ENCODE measurements around the gene ARGLU1.

ARGLU1 gene

GRCh38 chr13:106526738-106527444, 41.0 kb downstream of the ARGLU1 start:
- H3K4me1 Mint-ChIP-seq = no peaks in the 10 kb centered on the region
- no peak for ATAC-seq
- DNase-seq (ENCODE audit: low spot score in 2 of 2) = no peak
- no peaks in the 10 kb centered on the region for H3K9me3 Mint-ChIP-seq
- H3K36me3 Mint-ChIP-seq = no peaks in the 10 kb centered on the region
- H3K4me3 Mint-ChIP-seq = no peak overlapping the region
- no peak overlapping the region for H3K27ac Mint-ChIP-seq

GRCh38 chr13:106525865-106526264, 42.1 kb downstream of the ARGLU1 start:
- no peaks in the 10 kb centered on the region for H3K4me1 Mint-ChIP-seq
- H3K9me3 Mint-ChIP-seq = no peaks in the 10 kb centered on the region
- H3K4me3 Mint-ChIP-seq = no peak overlapping the region
- no peak overlapping the region for H3K27ac Mint-ChIP-seq
- DNase-seq (ENCODE audit: low spot score in 2 of 2) = no peak
- no peak for ATAC-seq
- H3K36me3 Mint-ChIP-seq = no peaks in the 10 kb centered on the region

GRCh38 chr13:106524108-106524507, 43.8 kb downstream of the ARGLU1 start:
- no peak for DNase-seq (ENCODE audit: low spot score in 2 of 2)
- ATAC-seq = no peak
- Mint-ChIP-seq H3K9me3 (no peaks in the 10 kb centered on the region), H3K4me1 (no peaks in the 10 kb centered on the region), H3K27ac (no peak overlapping the region), H3K4me3 (no peak overlapping the region), H3K36me3 (no peaks in the 10 kb centered on the region)

- no peak for ATAC-seq
- no peaks in the 10 kb centered on the region for H3K36me3 Mint-ChIP-seq
- DNase-seq (ENCODE audit: low spot score in 2 of 2) = no peak
- H3K4me1 Mint-ChIP-seq = no peaks in the 10 kb centered on the region
- H3K9me3 Mint-ChIP-seq = no peaks in the 10 kb centered on the region
- no peak overlapping the region for H3K4me3 Mint-ChIP-seq
- no peak overlapping the region for H3K27ac Mint-ChIP-seq
Measured at GRCh38 chr13:106523576-106523975, 44.4 kb downstream of the ARGLU1 start.

GRCh38 chr13:106522898-106523525, 44.9 kb downstream of the ARGLU1 start:
- H3K9me3 Mint-ChIP-seq = no peaks in the 10 kb centered on the region
- ATAC-seq (no peak), DNase-seq (ENCODE audit: low spot score in 2 of 2) (no peak)
- no peak overlapping the region for H3K27ac Mint-ChIP-seq
- H3K36me3 Mint-ChIP-seq = no peaks in the 10 kb centered on the region
- H3K4me3 Mint-ChIP-seq = no peak overlapping the region
- no peaks in the 10 kb centered on the region for H3K4me1 Mint-ChIP-seq

- Mint-ChIP-seq H3K9me3 (no peaks in the 10 kb centered on the region), H3K4me3 (no peak overlapping the region), H3K36me3 (no peaks in the 10 kb centered on the region), H3K4me1 (no peaks in the 10 kb centered on the region), H3K27ac (no peak overlapping the region)
- ATAC-seq (no peak), DNase-seq (ENCODE audit: low spot score in 2 of 2) (no peak)
Measured at GRCh38 chr13:106522112-106522705, 45.7 kb downstream of the ARGLU1 start.

- Mint-ChIP-seq H3K9me3 (no peaks in the 10 kb centered on the region), H3K4me3 (no peak overlapping the region), H3K4me1 (no peaks in the 10 kb centered on the region), H3K36me3 (no peaks in the 10 kb centered on the region), H3K27ac (no peak overlapping the region)
- DNase-seq (ENCODE audit: low spot score in 2 of 2) (no peak), ATAC-seq (no peak)
Measured at GRCh38 chr13:106521095-106521799, 46.7 kb downstream of the ARGLU1 start.

- Mint-ChIP-seq H3K36me3 (no peaks in the 10 kb centered on the region), H3K4me1 (no peaks in the 10 kb centered on the region), H3K4me3 (no peak overlapping the region), H3K9me3 (no peaks in the 10 kb centered on the region), H3K27ac (no peak overlapping the region)
- no peak for ATAC-seq
- DNase-seq (ENCODE audit: low spot score in 2 of 2) = no peak
Measured at GRCh38 chr13:106520251-106521054, 47.5 kb downstream of the ARGLU1 start.

GRCh38 chr13:106518512-106518911, 49.4 kb downstream of the ARGLU1 start:
- Mint-ChIP-seq H3K27ac (no peak overlapping the region), H3K4me3 (no peak overlapping the region), H3K9me3 (no peaks in the 10 kb centered on the region), H3K4me1 (no peaks in the 10 kb centered on the region), H3K36me3 (no peaks in the 10 kb centered on the region)
- no peak for ATAC-seq
- no peak for DNase-seq (ENCODE audit: low spot score in 2 of 2)

- Mint-ChIP-seq H3K4me1 (no peaks in the 10 kb centered on the region), H3K4me3 (no peak overlapping the region)
Measured at GRCh38 chr13:106517109-106517847, 50.7 kb downstream of the ARGLU1 start.

GRCh38 chr13:106515635-106516254, 52.2 kb downstream of the ARGLU1 start:
- H3K36me3 Mint-ChIP-seq = no peaks in the 10 kb centered on the region

More at GRCh38 chr13:106517109-106517847, 50.7 kb downstream of the ARGLU1 start:
- no peak overlapping the region for H3K27ac Mint-ChIP-seq
- ATAC-seq (no peak), DNase-seq (ENCODE audit: low spot score in 2 of 2) (no peak)
- H3K9me3 Mint-ChIP-seq = no peaks in the 10 kb centered on the region
- H3K36me3 Mint-ChIP-seq = no peaks in the 10 kb centered on the region

GRCh38 chr13:106514928-106515634, 52.9 kb downstream of the ARGLU1 start:
- Mint-ChIP-seq H3K4me3 (no peak overlapping the region), H3K4me1 (no peaks in the 10 kb centered on the region), H3K36me3 (no peaks in the 10 kb centered on the region), H3K27ac (no peak overlapping the region), H3K9me3 (no peaks in the 10 kb centered on the region)
- ATAC-seq (no peak), DNase-seq (ENCODE audit: low spot score in 2 of 2) (no peak)

More at GRCh38 chr13:106515635-106516254, 52.2 kb downstream of the ARGLU1 start:
- Mint-ChIP-seq H3K27ac (no peak overlapping the region), H3K9me3 (no peaks in the 10 kb centered on the region), H3K4me3 (no peak overlapping the region), H3K4me1 (no peaks in the 10 kb centered on the region)
- ATAC-seq (no peak), DNase-seq (ENCODE audit: low spot score in 2 of 2) (no peak)

GRCh38 chr13:106513025-106513983, 54.6 kb downstream of the ARGLU1 start:
- H3K9me3 Mint-ChIP-seq = no peaks in the 10 kb centered on the region
- no peak overlapping the region for H3K27ac Mint-ChIP-seq
- H3K36me3 Mint-ChIP-seq = no peaks in the 10 kb centered on the region
- no peak for DNase-seq (ENCODE audit: low spot score in 2 of 2)
- H3K4me3 Mint-ChIP-seq = no peak overlapping the region
- ATAC-seq = no peak
- no peaks in the 10 kb centered on the region for H3K4me1 Mint-ChIP-seq

Data from stimulated activated effector memory CD8-positive, alpha-beta T cell treated with anti-CD3 and anti-CD28 coated beads, Interleukin-12 subunit alpha, Interleukin-12 subunit beta, amount 100 ng/mL, for 72 hours (primary cell).